ENCODE results near the gene DGKA. TPM values are rescaled to one million over a fixed set of nuclear protein-coding genes. Genes with fewer than 3 reads are reported as not detected.

Gene DGKA
- total RNA-seq = 157 and 232 TPM in 2 replicates

GRCh38 chr12:55930771-55931316, at the start of gene DGKA:
Gene DGKA, plus strand, starts transcription at chr12:55931162. Its CDS starts 5,342 bp downstream, at chr12:55936504.

GRCh38 chr12:55927588-55928502, 3.1 kb upstream of the DGKA start, which contains the start of gene PYM1:
Gene PYM1, minus strand, starts transcription at chr12:55927894. Its CDS starts 133 bp downstream, at chr12:55927761.

GRCh38 chr12:55965941-55966407, 35.0 kb downstream of the DGKA start, which contains the start of gene PMEL:
Gene PMEL, minus strand, starts transcription at chr12:55966042. Its CDS starts 31 bp downstream, at chr12:55966011.

GRCh38 chr12:55966408-55967281, 35.7 kb downstream of the DGKA start, which contains the start of gene CDK2:
Gene CDK2, plus strand, starts transcription at chr12:55966830. Its CDS starts 179 bp downstream, at chr12:55967009.

GRCh38 chr12:55973599-55974307, 42.8 kb downstream of the DGKA start, which contains the start of gene RAB5B:
Gene RAB5B, plus strand, starts transcription at chr12:55974078. Its CDS starts 12,883 bp downstream, at chr12:55986961.

GRCh38 chr12:55996715-55997534, 66.0 kb downstream of the DGKA start, which contains the start of gene SUOX:
Gene SUOX, plus strand, starts transcription at chr12:55997276. Its CDS starts 4,946 bp downstream, at chr12:56002222.

Other genes starting within 250 kb of the DGKA start
- 0.08 TPM in 2 replicates for gene ITGA7, start 223.3 kb upstream of the DGKA start, total RNA-seq
- gene BLOC1S1, start 215.1 kb upstream of the DGKA start, total RNA-seq = 88.8 and 102 TPM in 2 replicates
- gene RDH5, start 210.8 kb upstream of the DGKA start, total RNA-seq = 2.2 TPM in 1 of 2 replicates, not detected in the other
- 448 and 661 TPM in 2 replicates for gene CD63, start 202.2 kb upstream of the DGKA start, total RNA-seq
- 3.0 and 3.8 TPM in 2 replicates for gene GDF11, start 188.0 kb upstream of the DGKA start, total RNA-seq
- gene SARNP, start 113.4 kb upstream of the DGKA start, total RNA-seq = 109 and 122 TPM in 2 replicates
- gene ORMDL2, start 113.1 kb upstream of the DGKA start, total RNA-seq = 47.1 and 59.0 TPM in 2 replicates
- gene DNAJC14, start 101.6 kb upstream of the DGKA start, total RNA-seq = 20.8 and 28.7 TPM in 2 replicates
- 3.8 and 8.1 TPM in 2 replicates for gene MMP19, start 88.2 kb upstream of the DGKA start, total RNA-seq
- gene PYM1, start 3.3 kb upstream of the DGKA start, total RNA-seq = 47.9 and 67.3 TPM in 2 replicates
- 1.8 and 3.4 TPM in 2 replicates for gene PMEL, start 34.9 kb downstream of the DGKA start, total RNA-seq
- gene CDK2, start 35.7 kb downstream of the DGKA start, total RNA-seq = 27.1 and 50.3 TPM in 2 replicates
- 46.3 and 70.7 TPM in 2 replicates for gene RAB5B, start 42.9 kb downstream of the DGKA start, total RNA-seq
- gene SUOX, start 66.1 kb downstream of the DGKA start, total RNA-seq = 8.3 and 11.2 TPM in 2 replicates
- 0.94 and 2.2 TPM in 2 replicates for gene IKZF4, start 89.9 kb downstream of the DGKA start, total RNA-seq
- 1,053 and 1,704 TPM in 2 replicates for gene RPS26, start 110.8 kb downstream of the DGKA start, total RNA-seq
- 6.2 and 14.0 TPM in 2 replicates for gene ERBB3, start 149.0 kb downstream of the DGKA start, total RNA-seq
- gene PA2G4, start 173.4 kb downstream of the DGKA start, total RNA-seq = 183 and 356 TPM in 2 replicates
- gene RPL41, start 185.5 kb downstream of the DGKA start, total RNA-seq = 4,093 and 5,143 TPM in 2 replicates
- gene ZC3H10, start 187.1 kb downstream of the DGKA start, total RNA-seq = 0.62 and 3.8 TPM in 2 replicates
- gene ESYT1, start 197.1 kb downstream of the DGKA start, total RNA-seq = 176 and 198 TPM in 2 replicates
- gene MYL6B, start 221.4 kb downstream of the DGKA start, total RNA-seq = 41.4 and 72.2 TPM in 2 replicates
- gene MYL6, start 227.2 kb downstream of the DGKA start, total RNA-seq = 1,992 and 2,124 TPM in 2 replicates

Measured in hair follicular keratinocyte (primary cell).